Effector CD4-positive, alpha-beta T cell (primary cell): Measurements from ENCODE around the gene YAP1. TPM values are rescaled to one million over a fixed set of nuclear protein-coding genes. Genes with fewer than 3 reads are reported as not detected.
A peak's percentile ranks its signal among the peaks of the same experiment; 100 is the strongest.

ENCODE experiments used
- DNase-seq: peaks from one replicate; pipeline ENCODE4 v3.0.0-alpha.2; 2020
- total RNA-seq: gene quantifications from one replicate; lab custom pipeline; 2026; lab: John Stamatoyannopoulos, UW

The YAP1 gene
- not detected for total RNA-seq

DNA sequence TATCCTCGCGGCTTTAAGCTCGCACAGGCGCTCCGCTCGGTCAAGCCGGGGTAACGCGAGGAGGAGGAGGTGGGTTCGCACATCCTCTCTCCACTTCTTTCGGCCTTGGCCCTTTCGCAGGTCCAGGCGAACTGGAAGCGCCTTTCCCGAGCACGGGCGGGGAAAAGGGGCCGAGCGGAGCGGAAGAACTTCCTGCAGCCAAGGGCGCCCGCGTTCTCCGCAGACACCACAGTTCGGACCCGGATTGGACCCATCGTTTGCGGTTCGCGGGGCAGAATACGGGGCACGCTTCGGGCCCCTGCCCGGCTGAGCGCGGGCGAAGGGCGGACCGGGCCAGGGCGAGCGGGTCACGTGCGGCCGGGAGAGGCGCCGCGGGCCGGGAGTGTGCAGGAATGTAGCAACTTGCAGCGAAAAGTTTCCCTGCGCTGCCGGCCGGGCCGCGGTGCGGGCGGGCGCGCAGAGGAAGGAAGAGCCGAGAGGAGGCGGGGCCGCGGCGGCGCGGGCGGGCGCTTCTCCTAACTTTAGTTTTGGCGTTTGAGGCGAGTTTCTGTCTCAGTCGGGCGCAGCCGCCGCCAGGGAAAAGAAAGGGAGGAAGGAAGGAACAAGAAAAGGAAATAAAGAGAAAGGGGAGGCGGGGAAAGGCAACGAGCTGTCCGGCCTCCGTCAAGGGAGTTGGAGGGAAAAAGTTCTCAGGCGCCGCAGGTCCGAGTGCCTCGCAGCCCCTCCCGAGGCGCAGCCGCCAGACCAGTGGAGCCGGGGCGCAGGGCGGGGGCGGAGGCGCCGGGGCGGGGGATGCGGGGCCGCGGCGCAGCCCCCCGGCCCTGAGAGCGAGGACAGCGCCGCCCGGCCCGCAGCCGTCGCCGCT, at the start of gene YAP1:
Gene YAP1 (plus strand): TSS at position 552 of the 865 bp plus-strand sequence. CDS start 402 bp downstream, outside the sequence.
- DNase-seq: peak; percentile 35

DNA sequence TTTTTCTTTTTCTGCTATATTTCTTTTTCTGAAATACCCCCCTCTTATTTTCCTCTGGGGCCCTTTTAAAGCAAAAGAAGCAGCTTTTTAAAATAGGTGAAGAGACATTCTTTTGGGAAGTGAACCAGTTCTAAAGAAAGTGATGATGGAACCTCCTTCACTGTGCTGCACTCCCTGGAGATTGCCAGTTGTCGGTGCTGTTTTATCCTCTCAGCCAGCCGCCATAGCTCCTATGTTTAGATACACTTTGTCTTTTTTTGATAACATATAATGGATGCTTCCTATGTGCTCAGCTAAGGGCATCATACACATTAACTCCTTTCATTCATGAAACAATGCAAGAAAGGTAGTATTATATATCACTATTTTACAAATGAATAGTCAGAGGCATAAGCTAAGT, 49.0 kb upstream of the YAP1 start:
- DNase-seq: no peak

DNA sequence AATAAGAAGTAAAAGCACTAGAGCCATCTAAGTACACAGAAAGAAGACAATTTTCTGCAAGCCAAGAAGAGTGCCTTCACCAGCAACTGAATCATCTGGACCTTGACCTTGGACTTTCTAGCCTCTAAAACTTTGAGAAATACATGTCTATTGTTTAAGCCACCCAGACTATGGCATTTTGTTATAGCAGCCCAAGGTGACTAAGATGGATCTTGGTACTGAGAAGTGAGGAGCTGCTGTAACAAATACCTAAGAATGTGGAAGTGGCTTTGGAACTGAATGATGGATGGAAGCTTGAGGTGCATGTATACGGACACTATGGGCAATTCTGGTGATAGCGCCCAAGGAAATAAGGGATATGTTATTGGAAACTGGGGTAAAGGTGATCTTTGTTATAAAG, 48.1 kb upstream of the YAP1 start:
- no peak for DNase-seq

DNA sequence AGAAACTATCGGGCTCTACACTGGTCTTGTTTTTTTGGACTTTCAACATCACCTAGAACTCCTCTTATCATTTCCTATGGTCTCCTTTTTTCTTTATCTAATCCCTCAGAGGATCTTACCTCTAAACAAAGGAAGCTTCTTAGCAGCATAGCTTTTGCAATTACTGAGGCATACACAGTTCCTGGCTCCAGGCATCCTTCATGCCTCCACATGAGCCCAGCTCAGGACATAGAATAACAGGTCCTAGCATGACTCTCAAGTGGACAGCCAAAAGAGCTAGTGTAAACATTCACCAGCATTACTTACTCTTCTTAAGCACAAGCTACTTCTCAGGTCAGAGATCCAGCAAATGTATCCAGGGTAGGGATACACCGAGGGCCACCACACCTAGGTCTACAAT, 45.9 kb upstream of the YAP1 start:
- DNase-seq: no peak

DNA sequence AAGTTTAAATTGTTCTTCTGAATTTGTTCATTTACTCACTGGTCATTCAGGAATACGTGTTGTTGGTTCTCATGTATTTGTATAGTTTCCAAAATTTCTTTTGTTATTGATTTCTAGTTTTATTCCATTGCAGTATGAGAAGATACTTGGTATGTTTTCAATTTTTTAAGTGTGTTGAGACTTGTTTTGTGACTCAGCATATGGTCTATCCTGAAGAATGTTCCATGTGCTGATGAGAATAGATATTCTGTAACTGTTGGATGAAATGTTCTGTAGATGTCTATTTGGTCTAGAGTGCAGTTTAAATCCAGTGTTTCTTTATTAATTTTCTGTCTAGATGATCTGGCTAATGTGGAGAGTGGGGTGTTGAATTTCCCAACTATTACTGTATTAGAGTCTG, 39.5 kb upstream of the YAP1 start:
- DNase-seq: no peak

DNA sequence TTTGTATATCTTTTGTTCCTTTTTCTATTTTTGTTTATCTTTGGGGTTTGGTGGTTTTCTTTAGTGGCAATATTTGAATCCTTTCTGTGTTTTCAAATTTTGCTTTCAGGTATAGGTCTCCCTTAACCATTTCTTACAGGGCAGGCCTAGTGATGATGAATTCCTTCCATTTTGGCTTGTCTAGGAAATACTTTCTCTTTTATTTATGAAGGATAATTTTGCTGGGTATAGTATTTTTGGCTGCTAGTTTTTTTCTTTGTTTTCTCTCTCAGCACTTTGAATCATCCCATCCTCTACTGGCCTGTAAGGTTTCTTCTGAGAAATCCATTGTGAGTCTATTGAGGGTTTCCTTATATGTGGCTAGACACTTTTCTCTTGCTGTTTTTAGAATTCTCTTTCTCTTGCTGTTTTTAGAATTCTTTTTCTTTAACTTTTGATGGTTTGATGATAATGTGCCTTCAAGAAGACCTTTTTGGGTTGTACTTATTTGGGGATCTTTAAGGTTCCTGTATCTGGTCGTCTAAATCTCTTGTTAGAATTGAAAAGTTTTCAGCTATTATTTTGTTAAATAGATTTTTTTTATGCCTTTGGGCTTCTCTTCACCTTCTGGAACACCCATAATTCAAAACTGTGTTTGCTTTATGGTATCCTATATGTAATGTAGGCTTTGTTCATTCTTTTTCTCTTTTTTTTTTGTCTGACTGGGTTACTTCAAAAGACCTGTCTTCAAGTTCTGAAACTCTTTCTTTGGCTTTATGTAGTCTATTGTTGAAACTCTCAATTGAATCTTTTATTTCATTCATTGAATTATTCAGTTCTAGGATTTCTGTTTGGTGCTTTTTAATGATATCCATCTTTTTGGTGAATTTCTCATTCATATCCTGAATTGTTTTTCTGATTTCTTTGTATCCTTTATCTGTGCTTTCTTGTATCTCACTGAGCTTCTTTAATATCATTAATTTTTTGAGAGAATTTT, 38.5 kb upstream of the YAP1 start:
- no peak for DNase-seq

DNA sequence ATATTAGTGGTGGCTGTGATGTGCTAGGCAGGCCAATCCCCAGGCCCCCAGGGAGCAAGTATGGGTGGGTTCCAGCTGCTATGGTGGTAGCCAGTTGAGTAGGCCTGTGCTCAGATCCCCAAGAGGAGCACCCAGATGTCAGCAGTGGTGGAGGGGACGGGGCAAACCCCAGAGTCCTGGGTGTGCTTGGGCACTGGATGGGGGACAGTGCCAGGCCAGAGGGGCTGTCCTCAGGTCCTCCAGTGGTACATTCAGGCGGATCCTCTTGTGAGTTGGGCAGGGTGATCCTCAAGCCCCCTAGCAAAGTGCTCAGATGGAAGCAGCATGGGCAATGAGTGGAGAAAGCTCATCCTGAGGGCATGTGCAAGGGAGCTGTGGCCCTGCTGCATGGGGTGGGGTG, 37.0 kb upstream of the YAP1 start:
- no peak for DNase-seq

DNA sequence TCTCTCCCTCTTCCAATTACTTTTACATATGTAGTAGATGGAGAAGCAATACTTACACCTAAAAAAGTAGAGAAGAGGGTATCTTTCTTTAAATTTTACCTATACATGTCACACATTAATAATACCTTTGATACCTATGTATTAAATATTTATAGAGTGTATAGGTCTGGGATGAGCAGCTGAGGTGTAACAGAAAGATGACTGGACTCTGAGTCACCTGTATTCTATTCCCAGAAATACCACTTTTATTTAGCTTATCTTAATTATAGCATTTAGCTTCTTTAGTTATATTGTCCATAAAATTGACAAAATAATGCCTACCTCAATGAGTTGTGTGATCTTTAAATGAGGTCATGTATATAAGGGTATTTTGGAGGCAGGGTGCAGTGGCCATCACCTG, 30.6 kb upstream of the YAP1 start:
- no peak for DNase-seq

DNA sequence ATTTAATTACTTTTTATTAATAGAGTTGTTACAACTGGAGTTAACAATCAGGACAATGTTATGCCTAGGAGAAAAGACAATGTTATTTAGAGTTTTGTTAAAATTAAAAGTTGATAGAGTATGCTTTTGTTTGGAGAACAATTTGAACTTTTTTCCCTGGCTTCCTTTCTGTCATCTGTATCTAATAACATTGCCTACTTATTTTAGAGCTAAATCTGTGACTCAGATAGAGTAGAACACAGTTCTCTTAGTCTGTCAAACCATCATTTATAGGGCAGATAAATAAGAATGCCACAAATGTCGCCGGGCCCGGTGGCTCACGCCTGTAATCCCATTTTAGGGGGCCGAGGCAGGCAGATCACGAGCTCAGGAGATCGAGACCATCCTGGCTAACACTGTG, 28.9 kb upstream of the YAP1 start:
- DNase-seq: no peak

DNA sequence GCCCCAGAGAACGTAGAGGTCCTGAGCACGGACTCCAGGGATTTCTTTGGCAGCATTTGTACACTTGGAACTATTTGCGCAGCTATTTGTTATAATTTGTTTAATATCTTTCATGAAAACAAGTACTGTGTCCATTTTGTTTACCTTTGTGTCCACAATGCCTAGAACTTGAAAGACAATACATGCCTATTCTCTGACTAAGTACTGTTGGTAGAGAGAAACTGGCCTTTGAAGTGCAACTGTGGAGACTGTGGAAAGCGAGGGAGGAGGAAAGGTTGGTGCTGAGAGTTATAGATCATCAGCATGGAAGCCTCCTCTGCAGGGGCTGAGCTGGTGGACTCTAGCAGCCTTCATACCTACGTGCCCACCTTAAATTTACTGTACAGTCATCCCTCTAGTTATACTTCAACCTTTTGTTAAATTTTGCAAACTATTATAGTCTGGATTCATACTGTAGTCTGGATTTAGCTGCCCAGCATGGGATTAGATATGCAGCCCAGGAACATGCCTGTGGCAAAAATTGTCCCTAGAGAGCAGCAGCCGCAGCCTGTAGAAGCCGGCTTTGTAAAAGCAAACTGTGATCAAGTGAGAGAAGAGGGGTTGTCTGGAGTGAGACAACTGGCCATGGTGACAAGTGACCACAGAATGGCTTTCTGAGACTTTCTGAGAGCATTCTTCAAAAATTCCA, 24.2 kb upstream of the YAP1 start:
- no peak for DNase-seq

DNA sequence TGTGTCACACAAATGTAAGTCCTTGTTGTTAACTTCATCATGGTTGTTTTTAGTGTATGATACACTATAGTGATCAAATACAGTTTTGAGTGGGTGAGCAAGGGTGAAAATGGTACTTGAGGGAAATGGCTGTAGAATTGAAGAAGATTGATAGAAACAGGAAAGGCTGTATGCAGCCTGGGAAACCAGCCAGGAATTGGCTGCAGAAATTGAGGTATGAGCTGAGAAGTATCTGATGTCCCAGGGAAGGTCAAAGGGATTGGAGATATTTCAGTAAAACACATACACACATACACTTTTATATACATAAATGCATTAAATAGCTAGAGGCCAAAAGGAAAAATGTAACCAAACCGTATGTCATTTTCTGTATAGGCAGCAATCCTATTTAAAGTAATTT, 13.1 kb upstream of the YAP1 start:
- no peak for DNase-seq

DNA sequence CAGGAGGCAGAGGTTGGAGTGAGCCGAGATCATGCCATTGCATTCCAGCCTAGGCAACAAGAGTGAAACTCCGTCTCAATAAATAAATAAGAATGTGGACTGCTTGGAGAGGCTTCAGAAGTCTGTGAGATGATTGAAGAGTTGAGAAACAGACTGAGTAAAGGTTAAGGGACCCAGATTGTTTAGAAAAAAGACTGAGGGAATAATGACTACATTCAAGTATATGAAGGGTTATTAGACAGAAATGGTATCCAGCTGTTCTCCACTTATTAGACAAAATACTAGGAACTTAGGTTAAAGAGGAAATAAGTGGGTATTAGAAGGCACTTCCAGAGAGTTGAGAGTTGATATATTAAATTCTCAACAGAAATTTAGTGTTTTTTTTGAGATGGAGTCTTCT, 10.5 kb upstream of the YAP1 start:
- DNase-seq: no peak

DNA sequence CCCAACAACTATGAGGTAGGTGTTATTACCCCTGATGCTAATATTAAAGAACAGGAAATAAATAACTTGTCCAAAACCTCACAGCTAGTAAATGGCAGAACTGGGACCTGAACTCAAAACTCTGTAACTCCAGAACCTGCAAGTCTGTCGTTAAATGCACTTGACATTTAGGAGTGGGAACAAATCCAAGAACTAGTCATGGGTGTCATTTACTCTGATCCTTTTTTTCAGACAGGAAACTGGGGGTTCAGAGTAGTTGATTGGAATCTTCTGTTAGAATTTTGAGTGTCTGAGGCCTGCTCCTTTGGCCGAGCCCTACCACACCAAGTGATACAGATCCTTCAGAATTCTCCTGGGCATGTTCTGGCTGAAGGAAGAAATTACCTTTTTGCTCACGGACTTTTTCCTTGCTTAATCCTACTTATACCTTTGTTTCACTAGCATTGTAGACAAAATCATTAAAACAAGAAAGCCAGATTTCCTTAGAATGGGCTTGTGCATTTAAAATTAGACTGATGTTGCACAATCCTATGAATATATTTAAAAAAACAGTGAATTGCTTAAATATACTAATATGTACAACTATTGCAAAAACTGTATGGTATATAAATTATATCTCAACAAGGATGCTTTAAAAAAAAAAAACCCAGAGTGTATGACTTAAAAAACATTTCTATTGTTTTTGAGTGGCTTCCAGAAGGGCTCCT, 1.4 kb upstream of the YAP1 start:
- no peak for DNase-seq

DNA sequence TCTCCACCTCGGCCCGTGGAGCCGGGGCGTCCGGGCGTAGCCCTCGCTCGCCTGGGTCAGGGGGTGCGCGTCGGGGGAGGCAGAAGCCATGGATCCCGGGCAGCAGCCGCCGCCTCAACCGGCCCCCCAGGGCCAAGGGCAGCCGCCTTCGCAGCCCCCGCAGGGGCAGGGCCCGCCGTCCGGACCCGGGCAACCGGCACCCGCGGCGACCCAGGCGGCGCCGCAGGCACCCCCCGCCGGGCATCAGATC, 439 bp downstream of the YAP1 start:
- DNase-seq: no peak

DNA sequence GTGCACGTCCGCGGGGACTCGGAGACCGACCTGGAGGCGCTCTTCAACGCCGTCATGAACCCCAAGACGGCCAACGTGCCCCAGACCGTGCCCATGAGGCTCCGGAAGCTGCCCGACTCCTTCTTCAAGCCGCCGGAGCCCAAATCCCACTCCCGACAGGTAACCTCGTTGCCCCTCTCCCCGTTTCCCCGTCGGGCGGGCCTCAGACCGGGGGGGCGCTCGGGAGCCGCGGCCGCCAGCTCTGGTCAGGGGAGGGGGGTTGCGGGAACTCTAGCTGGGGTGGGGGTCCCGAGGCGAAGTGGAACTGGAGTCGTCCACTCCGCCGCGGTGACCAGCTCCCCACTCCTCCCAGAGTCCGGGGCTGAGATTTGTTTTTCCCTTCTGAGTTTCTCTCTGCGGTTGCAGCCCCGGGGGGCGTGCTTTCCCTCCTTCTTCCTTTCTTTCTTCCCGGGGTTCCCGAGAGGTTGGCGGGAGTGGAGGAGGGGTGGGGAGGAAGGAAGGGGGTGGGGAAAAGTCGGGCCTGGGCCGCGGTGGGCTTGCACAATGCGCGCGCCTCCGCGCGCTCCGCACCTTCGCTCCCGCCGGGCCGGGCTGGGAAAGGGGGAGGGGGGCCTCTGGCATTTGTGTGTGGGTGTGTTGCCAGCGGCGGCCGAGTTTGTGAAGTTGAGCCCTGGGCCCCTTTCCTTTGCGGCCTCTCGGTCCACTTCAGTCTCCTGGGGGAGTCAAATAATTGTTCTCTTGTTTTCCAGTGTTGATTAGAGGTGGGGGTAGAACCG, 952 bp downstream of the YAP1 start:
- no peak for DNase-seq

DNA sequence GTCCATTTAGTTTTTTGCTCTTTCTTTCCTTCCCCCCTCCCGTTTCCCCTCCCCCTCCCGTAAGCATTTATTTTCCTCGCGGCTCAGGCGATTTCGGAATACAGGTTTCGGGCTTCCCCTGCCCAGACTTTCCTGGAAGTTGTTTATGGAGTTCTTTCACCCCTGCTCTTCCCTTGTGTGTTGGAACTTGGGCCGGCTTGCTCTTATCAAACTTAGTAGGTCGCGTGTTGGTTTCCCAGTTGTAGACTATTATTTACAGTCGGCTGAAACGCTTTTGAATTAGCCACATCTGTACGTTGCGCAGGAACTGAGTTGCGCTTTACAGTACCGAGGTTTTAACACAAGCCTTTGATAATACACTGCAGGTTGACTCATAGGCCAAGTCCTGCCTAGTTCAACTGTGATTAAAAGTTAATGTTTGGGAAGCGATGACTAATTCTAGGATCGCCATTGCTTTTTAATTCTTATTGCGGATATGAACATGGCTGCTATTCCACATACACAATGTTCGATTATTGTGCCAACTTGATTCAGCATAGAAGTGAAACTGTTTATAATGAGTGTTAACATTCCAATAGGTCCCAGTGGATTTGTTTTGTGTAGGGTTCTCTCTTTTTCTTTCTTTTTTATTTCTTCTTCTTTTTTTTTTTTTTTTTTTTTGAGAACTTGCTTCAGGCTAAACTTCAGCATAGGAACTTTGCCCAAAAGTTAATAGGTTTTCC, 1.7 kb downstream of the YAP1 start:
- peak; percentile 4 for DNase-seq

DNA sequence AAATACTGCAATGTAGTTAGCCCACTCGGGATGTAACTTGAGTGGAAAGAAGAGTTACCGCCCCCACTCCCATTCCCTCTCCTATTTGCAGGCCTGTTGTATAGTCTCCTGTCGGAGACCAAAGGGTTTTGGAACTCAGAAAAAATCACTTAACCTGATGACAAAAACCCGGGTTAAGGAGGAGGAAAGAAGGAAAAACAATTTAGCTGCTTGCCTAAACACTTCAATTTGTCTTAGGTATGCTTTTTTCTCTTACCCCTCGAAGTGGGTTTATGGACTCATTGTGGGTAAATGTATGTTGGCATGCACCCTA, 2.2 kb downstream of the YAP1 start:
- no peak for DNase-seq

DNA sequence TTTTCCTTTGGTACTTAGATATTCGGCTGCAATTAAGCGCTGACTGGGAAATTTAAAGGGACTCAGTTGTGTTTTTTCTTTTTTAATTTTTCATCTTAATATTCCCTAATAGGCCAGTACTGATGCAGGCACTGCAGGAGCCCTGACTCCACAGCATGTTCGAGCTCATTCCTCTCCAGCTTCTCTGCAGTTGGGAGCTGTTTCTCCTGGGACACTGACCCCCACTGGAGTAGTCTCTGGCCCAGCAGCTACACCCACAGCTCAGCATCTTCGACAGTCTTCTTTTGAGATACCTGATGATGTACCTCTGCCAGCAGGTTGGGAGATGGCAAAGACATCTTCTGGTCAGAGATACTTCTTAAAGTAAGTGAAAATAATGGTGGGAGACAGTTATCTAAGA, 3.8 kb downstream of the YAP1 start:
- DNase-seq: no peak

DNA sequence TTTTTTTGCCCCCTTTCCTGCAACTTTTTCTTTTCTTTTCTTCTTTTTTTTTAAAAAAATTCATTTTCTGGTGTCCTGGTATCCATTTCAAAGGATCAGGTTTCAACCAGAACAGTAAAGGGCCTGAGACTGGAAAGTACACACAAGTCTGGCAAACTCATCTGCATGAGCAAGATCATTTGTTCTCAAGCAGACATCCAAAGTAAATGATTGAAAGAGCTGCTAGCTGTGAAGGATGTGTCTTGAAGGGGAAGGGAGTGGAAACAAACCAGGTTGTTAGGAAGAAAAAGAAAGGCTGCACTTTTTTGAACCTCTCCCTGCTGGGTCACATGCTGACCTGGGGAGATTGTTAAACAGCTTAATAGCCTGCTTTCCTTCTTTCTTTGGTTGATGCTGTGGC, 5.3 kb downstream of the YAP1 start:
- no peak for DNase-seq

DNA sequence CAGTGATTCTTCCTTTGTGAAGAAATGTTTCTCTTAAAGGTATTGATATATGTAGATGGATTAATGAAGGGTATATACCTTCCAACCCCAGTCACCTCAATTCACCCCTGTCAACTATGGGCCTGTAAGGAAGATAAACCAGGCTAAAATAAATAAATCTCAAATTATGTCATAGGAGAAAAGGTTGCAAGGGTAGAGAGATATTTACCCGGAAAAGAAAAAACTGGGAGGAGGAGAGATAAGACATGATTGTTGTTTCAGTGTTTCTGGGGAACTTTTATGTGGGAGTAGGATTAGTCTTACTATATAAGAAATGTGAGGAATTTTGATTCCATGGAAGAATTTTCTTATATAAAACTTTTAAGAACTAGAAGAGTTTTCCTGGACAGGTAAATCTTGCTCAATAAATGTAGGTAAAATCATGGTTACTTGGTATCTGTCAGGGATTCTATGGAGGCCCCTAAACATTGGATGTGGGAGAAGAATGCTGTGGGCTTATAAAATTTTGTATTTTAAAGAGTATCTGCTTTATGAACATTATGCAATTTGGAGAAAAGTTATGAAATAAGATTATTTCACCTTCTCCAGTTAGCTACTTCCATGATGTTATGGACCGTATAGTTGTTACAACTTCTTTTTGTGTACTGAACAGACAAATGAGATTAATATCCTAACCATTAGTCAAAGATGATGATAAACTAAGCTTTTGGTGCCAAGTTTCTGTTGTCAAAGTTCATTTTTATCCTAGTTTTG, 6.4 kb downstream of the YAP1 start:
- DNase-seq: no peak
